Spleen (tissue), 11 donors: ENCODE data around the gene NRXN3. TPM values are rescaled to one million over a fixed set of nuclear protein-coding genes. Genes with fewer than 3 reads are reported as not detected.

Experiments
- DNase-seq: peaks from one replicate; pipeline ENCODE4 v3.0.0-alpha.2; 2020
- H3K27ac ChIP-seq, 8 donors: fragments of 200-600 bp; sonication (generic) in 7 of 8; 1 replicate in 4 of 8; 2 replicates in 4 of 8; pipeline versions ENCODE4 v1.5.0 to v1.8.0; 2016 to 2021; ENCODE audit warnings: inconsistent platforms in 4 of 8, mild to moderate bottlenecking in 4 of 8, moderate library complexity in 1 of 8
- H3K27me3 ChIP-seq, 7 donors: fragments of 200-600 bp; sonication (generic) in 6 of 7; replicated peaks in 1 of 7; 1 replicate in 4 of 7; 2 replicates in 3 of 7; pipeline versions ENCODE4 v1.5.0 to v1.8.0; 2016 to 2021; ENCODE audit warnings: inconsistent platforms in 3 of 7, mild to moderate bottlenecking in 1 of 7
- H3K36me3 ChIP-seq, 6 donors: fragments of 200-600 bp; sonication (generic) in 5 of 6; 1 replicate in 4 of 6; 2 replicates in 2 of 6; pipeline versions ENCODE4 v1.5.0 to v1.8.0; 2016 to 2021; ENCODE audit warnings: inconsistent platforms in 2 of 6
- H3K4me1 ChIP-seq, 6 donors: fragments of 200-600 bp; sonication (generic) in 5 of 6; 1 replicate in 3 of 6; 2 replicates in 3 of 6; pipeline versions ENCODE4 v1.5.0 to v1.8.0; 2016 to 2021; ENCODE audit warnings: inconsistent platforms in 3 of 6
- H3K4me3 ChIP-seq, 8 donors: fragments of 200-600 bp; sonication (generic) in 7 of 8; 1 replicate in 4 of 8; 2 replicates in 4 of 8; pipeline versions ENCODE4 v1.5.0 to v1.8.0; 2016 to 2021; ENCODE audit warnings: inconsistent platforms in 4 of 8, mild to moderate bottlenecking in 4 of 8, moderate library complexity in 2 of 8
- H3K9me3 ChIP-seq, 8 donors: fragments of 200-600 bp; sonication (generic) in 7 of 8; 1 replicate in 4 of 8; 2 replicates in 4 of 8; pipeline versions ENCODE4 v1.5.0 to v1.8.0; 2016 to 2021; ENCODE audit warnings: inconsistent platforms in 4 of 8
- CTCF ChIP-seq, 11 experiments: fragments of 200-600 bp in 7 of 11; fragments of 450-650 bp in 4 of 11; sonication (generic) in 4 of 11; IDR thresholded peaks in 8 of 11; conservative IDR thresholded peaks in 3 of 11; 1 replicate in 7 of 11; 2 replicates in 4 of 11; pipeline versions ENCODE4 v1.4.0 to v1.8.0; 2016 to 2021; ENCODE audit warnings: antibody characterized with exemption in 11 of 11, inconsistent platforms in 4 of 11, mild to moderate bottlenecking in 1 of 11
- POLR2A ChIP-seq, 3 donors: fragments of 450-650 bp; IDR thresholded peaks; one replicate each; pipeline ENCODE4 v1.5.1; 2017; ENCODE audit warnings: antibody characterized with exemption in 3 of 3, mild to moderate bottlenecking in 1 of 3
- POLR2AphosphoS5 ChIP-seq, 3 donors: sonication (generic); formaldehyde crosslinking; IDR thresholded peaks; one replicate each; pipeline ENCODE4 v1.5.1; 2017; ENCODE audit warnings: antibody characterized with exemption in 3 of 3
- WGBS, 5 donors: extraction: QIAGEN DNeasy Blood & Tissue Kit in 3 of 5; methylation state at CpG; one replicate each; pipeline versions ENCODE4 v1.1.5 to v1.1.7; 2013 to 2018; 5-methylcytosine and 5-hydroxymethylcytosine counted together
- intact Hi-C: fragments of 100-400 bp; cut with DNase I; formaldehyde crosslinking; loops from one replicate; pipeline ENCODE4 v1.15.0; 2023; ENCODE audit warnings: low total_unique reads
- polyA plus RNA-seq, 3 donors: library from polyadenylated mRNA; stranded (reverse); fragments of 200-250 nt; gene quantifications; one replicate each; pipeline ENCODE4 v1.2.1, GENCODE V29; 2013
- total RNA-seq, 7 donors: library from RNA; depleted of rRNA in 3 of 7; stranded (reverse); fragments of >200 nt in 3 of 7; fragmentation: NEBNext Ultra II Directional in 4 of 7; extraction: Animal tissue kit (Norgen Biotek cat#: 25700) in 4 of 7; gene quantifications; one replicate each; pipeline versions ENCODE4 v1.1.0 to v1.2.1, GENCODE V29; 2016 to 2021
- donor health status: healthy with polysubstance abuse.
- donor health status: DM: no; HTN: no; CAD: no; lungs with moderate emphysema.
- donor health status: DM: no; HTN: no; CAD: no.
- donor health status: Bipolar disorder and iron deficiency.
- donor health status: healthy.
- donor health status: DM: no; HTN: no; CAD: no.
- donor health status: DM: yes; HTN: yes; CAD: no.

The NRXN3 gene
- total and polyA plus RNA-seq, 10 donors, result 0.21 to 11.5 (median 1.6) TPM

DNA sequence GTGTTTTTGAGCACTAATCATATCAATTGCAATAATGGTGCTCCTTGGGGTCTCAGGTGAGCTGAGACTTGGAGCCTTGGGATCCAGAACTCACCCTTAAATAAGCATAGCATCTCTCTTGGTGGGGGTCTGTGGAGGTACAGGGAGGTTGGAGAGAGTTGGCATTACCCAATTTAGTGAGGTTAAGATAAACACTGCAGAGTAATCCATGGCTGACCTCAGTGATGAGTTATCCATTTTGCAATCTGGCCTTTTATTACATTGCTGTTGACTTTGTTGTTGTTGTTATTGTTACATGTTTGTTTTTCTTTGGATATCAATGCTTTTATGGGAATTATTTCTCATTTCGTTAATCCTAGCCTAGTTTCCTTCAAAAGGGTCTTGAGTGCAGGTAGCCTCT is 373.3 kb downstream of the NRXN3 start:
- Histone ChIP-seq H3K27me3 (peaks cover 0 to 3% (median 0%) of the 10 kb centered on the region in 7 donors), H3K9me3 (peaks cover 0 to 7% (median 0%) of the 10 kb centered on the region in 8 donors), H3K4me1 (no peaks in the 10 kb centered on the region), H3K4me3 (no peak overlapping the region), H3K27ac (no peak overlapping the region), H3K36me3 (no peaks in the 10 kb centered on the region)
- intact Hi-C loops, result no loop called here
- 33 to 60% (median 51%) methylated on average over 1 of the region's 1 CpG for WGBS, 5 donors
- no peak for DNase-seq
- no peak for TF ChIP-seq CTCF (IDR thresholded peaks at IDR 0.05 in 8 of 11, conservative IDR thresholded peaks at IDR 0.05 in 3 of 11)
- no peak for TF ChIP-seq POLR2A (IDR thresholded peaks at IDR 0.05)
- no peak for TF ChIP-seq POLR2AphosphoS5 (IDR thresholded peaks at IDR 0.05)

DNA sequence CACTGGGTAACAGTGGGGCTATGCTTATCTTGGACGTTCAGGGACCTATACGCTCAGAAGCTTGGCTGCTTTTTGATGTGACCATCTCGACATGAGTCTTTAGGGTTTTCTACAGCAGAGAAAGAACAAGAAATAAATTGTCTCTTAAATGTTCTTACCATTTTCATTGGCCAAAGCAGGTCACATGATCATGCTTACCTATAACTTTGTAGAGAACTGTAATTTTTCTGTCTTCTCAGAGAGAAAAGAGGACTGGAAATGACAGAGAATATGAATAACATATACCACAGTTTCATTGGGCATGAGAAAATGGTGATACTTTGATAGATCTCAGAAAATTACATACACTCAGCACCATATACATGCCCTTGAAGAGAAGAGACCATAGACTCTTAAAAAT is 390.9 kb downstream of the NRXN3 start:
- Histone ChIP-seq H3K9me3 (no peaks in the 10 kb centered on the region), H3K4me3 (no peak overlapping the region), H3K4me1 (peaks cover 0 to 1% (median 0%) of the 10 kb centered on the region in 6 donors), H3K27ac (no peak overlapping the region), H3K27me3 (no peaks in the 10 kb centered on the region), H3K36me3 (no peaks in the 10 kb centered on the region)
- intact Hi-C loops, result loop anchor here (10.0 kb wide), 1 partner anchor 696 kb away; no protein-coding TSS in a partner anchor
- no peak for DNase-seq
- no peak for TF ChIP-seq CTCF (IDR thresholded peaks at IDR 0.05 in 8 of 11, conservative IDR thresholded peaks at IDR 0.05 in 3 of 11)
- no peak for TF ChIP-seq POLR2AphosphoS5 (IDR thresholded peaks at IDR 0.05)
- TF ChIP-seq POLR2A (IDR thresholded peaks at IDR 0.05), result no peak
- WGBS, 5 donors, result 62 to 84% (median 81%) methylated on average over 3 of the region's 3 CpGs

GRCh38 chr14:78566026-78566858 is 396.1 kb downstream of the NRXN3 start:
- intact Hi-C loops, result loop anchor here (5.0 to 10.0 kb wide), 2 partner anchors 544 to 701 kb away; no protein-coding TSS in a partner anchor
- no peaks in the 10 kb centered on the region for H3K27me3 ChIP-seq
- H3K27ac ChIP-seq, result no peak overlapping the region
- H3K36me3 ChIP-seq, result no peaks in the 10 kb centered on the region
- peak overlapping the region in 5 of 8 donors; percentile 2 to 51 (median 6) for H3K4me3 ChIP-seq
- DNase-seq, result no peak
- peaks cover 0 to 12% (median 4%) of the 10 kb centered on the region in 6 donors for H3K4me1 ChIP-seq
- no peaks in the 10 kb centered on the region for H3K9me3 ChIP-seq
- 26 to 34% (median 29%) methylated on average over 16 of the region's 16 CpGs for WGBS, 5 donors
- no peak for TF ChIP-seq POLR2A (IDR thresholded peaks at IDR 0.05)
- TF ChIP-seq CTCF (IDR thresholded peaks at IDR 0.05 in 8 of 11, conservative IDR thresholded peaks at IDR 0.05 in 3 of 11), result peak in 10 of 11 experiments; percentile 18 to 74 (median 52)
- TF ChIP-seq POLR2AphosphoS5 (IDR thresholded peaks at IDR 0.05), result no peak

DNA sequence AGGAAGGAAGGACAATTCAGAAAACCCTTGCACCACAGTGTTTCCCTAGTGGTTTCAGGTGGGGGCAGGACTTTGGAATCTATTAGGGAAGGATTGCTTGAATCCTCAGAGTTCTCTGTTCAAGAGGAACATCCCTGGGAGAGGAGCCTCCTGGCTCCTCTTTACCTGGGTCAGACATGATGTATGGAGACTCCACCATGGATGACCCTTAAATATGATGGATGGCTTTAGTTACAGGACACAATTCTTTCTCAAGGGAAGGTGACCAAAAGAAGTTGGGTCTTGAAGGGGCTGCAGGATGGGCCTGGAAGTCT is 396.6 kb downstream of the NRXN3 start:
- Histone ChIP-seq H3K27ac (no peak overlapping the region), H3K27me3 (no peaks in the 10 kb centered on the region), H3K4me1 (peaks cover 0 to 12% (median 4%) of the 10 kb centered on the region in 6 donors), H3K36me3 (no peaks in the 10 kb centered on the region), H3K4me3 (no peak overlapping the region), H3K9me3 (no peaks in the 10 kb centered on the region)
- intact Hi-C loops, result loop anchor here (5.0 to 10.0 kb wide), 2 partner anchors 545 to 702 kb away; no protein-coding TSS in a partner anchor
- TF ChIP-seq CTCF (IDR thresholded peaks at IDR 0.05 in 8 of 11, conservative IDR thresholded peaks at IDR 0.05 in 3 of 11), result peak in 1 of 11 experiments; percentile 10
- TF ChIP-seq POLR2A (IDR thresholded peaks at IDR 0.05), result no peak
- no peak for DNase-seq
